Neuronal stem cell (in vitro differentiated cells): ENCODE results near the gene TAMM41.
"Not testable (repeated sequence)": the region's sequence is repeated elsewhere in the genome, so short reads cannot be mapped to it uniquely, and the experiment has no call there.

Experiments
- DNase-seq: peaks from one replicate; pipeline ENCODE4 v3.0.0-alpha.2; 2013; ENCODE audit warnings: low spot score
- H2AFZ ChIP-seq: one replicate; pipeline ENCODE4 v1.6.1; 2013; ENCODE audit warnings: mild to moderate bottlenecking, low read length, inconsistent platforms
- H2AK5ac ChIP-seq: 2 replicates; pipeline ENCODE4 v1.6.1; 2013; ENCODE audit warnings: low read depth, mild to moderate bottlenecking, inconsistent platforms, low read length, moderate library complexity, mixed read lengths
- H2BK120ac ChIP-seq: 2 replicates; pipeline ENCODE4 v1.6.1; 2013; ENCODE audit warnings: low read depth, mild to moderate bottlenecking, inconsistent platforms, low read length, moderate library complexity, mixed read lengths
- H2BK12ac ChIP-seq: one replicate; pipeline ENCODE4 v1.6.1; 2013; ENCODE audit warnings: low read length, inconsistent platforms
- H2BK15ac ChIP-seq: 2 replicates; pipeline ENCODE4 v1.6.1; 2013; ENCODE audit warnings: mild to moderate bottlenecking, low read length, inconsistent platforms, mixed read lengths
- H2BK5ac ChIP-seq: one replicate; pipeline ENCODE4 v1.6.1; 2013; ENCODE audit warnings: inconsistent platforms, mild to moderate bottlenecking, low read length, moderate library complexity
- H3K14ac ChIP-seq: one replicate; pipeline ENCODE4 v1.6.1; 2013; ENCODE audit warnings: low read length, inconsistent platforms
- H3K18ac ChIP-seq: 2 replicates; pipeline ENCODE4 v1.6.1; 2013; ENCODE audit warnings: low read length, inconsistent platforms
- H3K23ac ChIP-seq: 2 replicates; pipeline ENCODE4 v1.6.1; 2013; ENCODE audit warnings: low read depth, mild to moderate bottlenecking, mixed read lengths, low read length, inconsistent platforms; ENCODE audit not compliant: poor library complexity
- H3K27ac ChIP-seq: replicated peaks from 3 replicates; pipeline ENCODE4 v1.5.1; 2013; ENCODE audit warnings: low read length, inconsistent platforms
- H3K27me3 ChIP-seq, 3 experiments: 2 replicates each; pipeline ENCODE4 v1.6.1; 2013; ENCODE audit warnings: low read length in 3 of 3, mild to moderate bottlenecking in 2 of 3, inconsistent platforms in 1 of 3, low read depth in 1 of 3, mixed read lengths in 1 of 3, moderate library complexity in 1 of 3; ENCODE audit not compliant: control insufficient read depth in 3 of 3, insufficient read depth in 3 of 3
- H3K36me3 ChIP-seq, 2 donors: replicated peaks in 1 of 2; 2 replicates each; pipeline ENCODE4 v1.6.1; 2013; ENCODE audit warnings: low read length in 2 of 2; ENCODE audit not compliant: control insufficient read depth in 2 of 2, insufficient read depth in 2 of 2
- H3K4ac ChIP-seq: 2 replicates; pipeline ENCODE4 v1.6.1; 2013; ENCODE audit warnings: inconsistent platforms, mild to moderate bottlenecking, low read length, moderate library complexity
- H3K4me1 ChIP-seq, 2 donors: 1 replicate in 1 of 2; 2 replicates in 1 of 2; pipeline ENCODE4 v1.6.1; 2013; ENCODE audit warnings: low read length in 2 of 2, low read depth in 1 of 2; ENCODE audit not compliant: control insufficient read depth in 2 of 2, insufficient read depth in 1 of 2
- H3K4me2 ChIP-seq: one replicate; pipeline ENCODE4 v1.6.1; 2013; ENCODE audit warnings: mild to moderate bottlenecking, low read length, inconsistent platforms; ENCODE audit not compliant: insufficient read depth, poor library complexity, severe bottlenecking
- H3K4me3 ChIP-seq, 2 donors: 2 replicates each; pipeline ENCODE4 v1.5.1; 2013; ENCODE audit warnings: low read length in 2 of 2, mild to moderate bottlenecking in 2 of 2, inconsistent platforms in 1 of 2, moderate library complexity in 1 of 2
- H3K79me1 ChIP-seq: one replicate; pipeline ENCODE4 v1.6.1; 2013; ENCODE audit warnings: low read depth, mild to moderate bottlenecking, inconsistent platforms, low read length, moderate library complexity
- H3K9ac ChIP-seq: one replicate; pipeline ENCODE4 v1.6.1; 2013; ENCODE audit warnings: mild to moderate bottlenecking, low read depth, low read length, inconsistent platforms; ENCODE audit not compliant: poor library complexity
- H3K9me3 ChIP-seq, 2 donors: replicated peaks in 1 of 2; 2 replicates each; pipeline versions ENCODE3 to v1.6.1; 2013; ENCODE audit warnings: low read length in 2 of 2, mild to moderate bottlenecking in 2 of 2, inconsistent platforms in 1 of 2, low read depth in 1 of 2, mixed read lengths in 1 of 2, moderate library complexity in 1 of 2; ENCODE audit not compliant: control insufficient read depth in 2 of 2, insufficient read depth in 1 of 2
- H4K8ac ChIP-seq: one replicate; pipeline ENCODE4 v1.6.1; 2013; ENCODE audit warnings: low read depth, mild to moderate bottlenecking, inconsistent platforms, low read length, moderate library complexity
- H4K91ac ChIP-seq: one replicate; pipeline ENCODE4 v1.6.1; 2013; ENCODE audit warnings: low read length, low read depth, mild to moderate bottlenecking, inconsistent platforms; ENCODE audit not compliant: poor library complexity
- WGBS, 2 donors: extraction: QIAGEN DNeasy Blood & Tissue Kit; methylation state at CpG; one replicate each; pipeline ENCODE4 v1.1.7; 2013; ENCODE audit warnings: missing lambda C conversion rate in 2 of 2, mixed read lengths in 1 of 2; ENCODE audit not compliant: insufficient read length in 2 of 2, insufficient replicate concordance in 1 of 2; ENCODE audit errors: extremely low coverage in 2 of 2; 5-methylcytosine and 5-hydroxymethylcytosine counted together

TAMM41 gene

DNA sequence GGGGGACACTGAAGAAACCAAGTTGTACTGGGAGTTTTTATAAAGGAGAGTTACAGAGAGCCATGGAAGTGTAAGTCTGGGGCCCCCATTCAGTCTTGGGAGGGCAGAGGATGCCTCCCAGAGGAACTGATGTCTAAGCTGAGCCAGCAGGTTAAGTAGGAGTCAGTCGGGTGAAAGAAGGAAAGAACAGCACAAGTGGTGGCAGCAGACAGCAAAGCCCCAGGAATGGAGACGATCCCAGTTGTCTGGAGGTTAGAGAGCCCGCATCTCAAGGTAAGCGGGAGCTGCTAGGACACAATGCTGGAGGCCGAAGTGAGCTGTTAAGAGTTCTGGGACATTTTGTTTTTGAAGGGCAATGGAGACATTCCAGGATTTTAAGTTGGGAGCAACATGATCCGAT lies 88.8 kb downstream of the TAMM41 start:
- WGBS, 2 donors, result no CpG with 5 or more reads among the region's 6 CpGs
- Histone ChIP-seq H3K27me3 (no peaks in the 10 kb centered on the region), H2AK5ac (no peak overlapping the region)

DNA sequence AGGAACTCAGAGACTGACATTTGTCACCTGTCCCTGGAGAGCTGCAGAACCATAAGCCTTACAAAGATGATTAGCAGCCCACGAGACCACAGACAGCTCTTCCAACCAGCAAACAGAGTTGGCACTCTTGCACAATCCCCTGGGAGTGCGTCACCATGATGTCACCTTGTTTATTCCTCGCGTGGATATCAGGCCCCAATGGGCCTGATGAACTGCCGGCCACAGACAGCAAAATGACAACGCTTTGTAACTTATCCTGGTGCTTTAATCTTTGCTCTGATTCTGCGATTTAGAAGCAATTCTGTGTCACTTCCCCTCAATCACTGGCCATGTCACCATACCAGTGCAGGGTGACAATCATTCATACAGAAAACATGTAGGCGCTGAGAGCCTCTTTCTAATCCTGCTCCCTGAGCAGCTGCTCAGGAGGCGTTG lies 89.2 kb downstream of the TAMM41 start:
- no peak overlapping the region for H3K18ac ChIP-seq
- peaks cover 0 to 2% of the 10 kb centered on the region in 2 donors for H3K9me3 ChIP-seq
- H2AFZ ChIP-seq, result peak overlapping the region; percentile 71
- no peak overlapping the region for H3K4me3 ChIP-seq
- H3K79me1 ChIP-seq, result no peaks in the 10 kb centered on the region
- H3K14ac ChIP-seq, result no peak overlapping the region
- H4K91ac ChIP-seq, result no peak overlapping the region
- no peak overlapping the region for H2BK12ac ChIP-seq
- no peak overlapping the region for H3K27ac ChIP-seq
- H2BK120ac ChIP-seq, result no peak overlapping the region
- no peak overlapping the region for H4K8ac ChIP-seq
- H2BK15ac ChIP-seq, result no peak overlapping the region
- DNase-seq, result no peak
- no peaks in the 10 kb centered on the region for H3K27me3 ChIP-seq
- H3K4ac ChIP-seq, result no peak overlapping the region
- no CpG with 5 or more reads among the region's 9 CpGs for WGBS, 2 donors
- H3K4me2 ChIP-seq, result no peak overlapping the region
- peaks cover 0 to 12% of the 10 kb centered on the region in 2 donors for H3K4me1 ChIP-seq
- H3K9ac ChIP-seq, result no peak overlapping the region
- H2BK5ac ChIP-seq, result no peak overlapping the region
- H3K23ac ChIP-seq, result no peak overlapping the region
- no peaks in the 10 kb centered on the region for H3K36me3 ChIP-seq
- no peak overlapping the region for H2AK5ac ChIP-seq

More for the DNA sequence above, 88.8 kb downstream of the TAMM41 start:
- H2BK5ac ChIP-seq, result no peak overlapping the region
- no peak overlapping the region for H4K91ac ChIP-seq
- no peak overlapping the region for H3K9ac ChIP-seq
- no peak overlapping the region for H3K4ac ChIP-seq
- no peaks in the 10 kb centered on the region for H3K79me1 ChIP-seq
- no peak for DNase-seq
- H3K23ac ChIP-seq, result no peak overlapping the region
- peaks cover 0 to 12% of the 10 kb centered on the region in 2 donors for H3K4me1 ChIP-seq
- no peak overlapping the region for H4K8ac ChIP-seq
- peak overlapping the region; percentile 46 for H3K27ac ChIP-seq
- no peak overlapping the region for H3K4me2 ChIP-seq
- no peak overlapping the region for H3K14ac ChIP-seq
- H3K4me3 ChIP-seq, result no peak overlapping the region
- no peak overlapping the region for H2BK12ac ChIP-seq
- H3K9me3 ChIP-seq, result peaks cover 0 to 2% of the 10 kb centered on the region in 2 donors
- H2AFZ ChIP-seq, result peak overlapping the region; percentile 71
- no peak overlapping the region for H2BK120ac ChIP-seq
- H3K18ac ChIP-seq, result no peak overlapping the region
- no peak overlapping the region for H2BK15ac ChIP-seq
- H3K36me3 ChIP-seq, result no peaks in the 10 kb centered on the region

- no CpG with 5 or more reads among the region's 12 CpGs for WGBS, 2 donors
- H3K18ac ChIP-seq, result peak overlapping the region; percentile 29
- peak overlapping the region; percentile 78 for H3K9ac ChIP-seq
- H2AK5ac ChIP-seq, result peak overlapping the region; percentile 16
- H3K4me3 ChIP-seq, result no peak overlapping the region
- H2BK12ac ChIP-seq, result no peak overlapping the region
- H3K36me3 ChIP-seq, result no peaks in the 10 kb centered on the region
- H3K4ac ChIP-seq, result no peak overlapping the region
- H2BK5ac ChIP-seq, result peak overlapping the region; percentile 45
- no peak overlapping the region for H3K4me2 ChIP-seq
- no peak for DNase-seq
- no peaks in the 10 kb centered on the region for H3K79me1 ChIP-seq
- no peak overlapping the region for H4K91ac ChIP-seq
- peaks cover 0 to 12% of the 10 kb centered on the region in 2 donors for H3K4me1 ChIP-seq
- no peak overlapping the region for H3K23ac ChIP-seq
- no peak overlapping the region for H2BK15ac ChIP-seq
- peak overlapping the region; percentile 69 for H2AFZ ChIP-seq
- no peak overlapping the region for H3K14ac ChIP-seq
- H4K8ac ChIP-seq, result no peak overlapping the region
- peaks cover 0 to 2% of the 10 kb centered on the region in 2 donors for H3K9me3 ChIP-seq
- H2BK120ac ChIP-seq, result no peak overlapping the region
- H3K27me3 ChIP-seq, result no peaks in the 10 kb centered on the region
- H3K27ac ChIP-seq, result no peak overlapping the region
Measured at GRCh38 chr3:11755276-11755675, 91.4 kb downstream of the TAMM41 start.

- H3K9ac ChIP-seq, H3K4me1 ChIP-seq, H3K9me3 ChIP-seq, H4K8ac ChIP-seq, H3K27ac ChIP-seq, H2BK15ac ChIP-seq, H3K23ac ChIP-seq, H3K79me1 ChIP-seq, H2AFZ ChIP-seq, H2BK12ac ChIP-seq, H4K91ac ChIP-seq, DNase-seq, H3K4me3 ChIP-seq, H3K4ac ChIP-seq, H2BK5ac ChIP-seq, H3K27me3 ChIP-seq, H3K18ac ChIP-seq, H2BK120ac ChIP-seq, H3K36me3 ChIP-seq, H2AK5ac ChIP-seq, H3K4me2 ChIP-seq, H3K14ac ChIP-seq: not testable (repeated sequence)
- no CpG with 5 or more reads among the region's 4 CpGs for WGBS, 2 donors
Measured at GRCh38 chr3:11752254-11752653, 94.4 kb downstream of the TAMM41 start.
